ENCODE measurements around the gene CEP19. TPM values are rescaled to one million over a fixed set of nuclear protein-coding genes. Genes with fewer than 3 reads are reported as not detected.

The CEP19 gene
- polyA plus RNA-seq (2012; ENCODE audit: insufficient read depth, insufficient read length, low read depth): 1.2 TPM

- no peaks in the 10 kb centered on the region for H3K4me1 ChIP-seq
- no peak for TF ChIP-seq CTCF (IDR thresholded peaks at IDR 0.05; ENCODE audit: low read depth, low read length)
- no peaks in the 10 kb centered on the region for H3K27me3 ChIP-seq
- H3K36me3 ChIP-seq: no peaks in the 10 kb centered on the region
- no peaks in the 10 kb centered on the region for H3K9me3 ChIP-seq
- peak; percentile 91 for DNase-seq
- H3K4me3 ChIP-seq (ENCODE audit: low read depth, low read length): peak within 1 kb of the TSS; percentile 79
These were observed at the start of gene CEP19, which contains the start of gene PIGX for GRCh38 chr3:196711838-196712513. Gene CEP19 (minus strand): TSS chr3:196712250. CDS start chr3:196708657, 3,593 bp downstream. Gene PIGX (plus strand): TSS chr3:196712377.

GRCh38 chr3:196757876-196758739, 46.1 kb upstream of the CEP19 start:
- H3K27me3 ChIP-seq: no peaks in the 10 kb centered on the region
- H3K9me3 ChIP-seq: peaks cover 8% of the 10 kb centered on the region
- DNase-seq: no peak
- H3K4me3 ChIP-seq (ENCODE audit: low read depth, low read length): no peak overlapping the region
- no peak for TF ChIP-seq CTCF (IDR thresholded peaks at IDR 0.05; ENCODE audit: low read depth, low read length)
- peaks cover 10% of the 10 kb centered on the region for H3K36me3 ChIP-seq
- H3K4me1 ChIP-seq: peaks cover 9% of the 10 kb centered on the region

- H3K36me3 ChIP-seq: peaks cover 16% of the 10 kb centered on the region
- TF ChIP-seq CTCF (IDR thresholded peaks at IDR 0.05; ENCODE audit: low read depth, low read length): no peak
- H3K4me1 ChIP-seq: peaks cover 9% of the 10 kb centered on the region
- H3K9me3 ChIP-seq: peaks cover 8% of the 10 kb centered on the region
- no peaks in the 10 kb centered on the region for H3K27me3 ChIP-seq
- DNase-seq: no peak
- H3K4me3 ChIP-seq (ENCODE audit: low read depth, low read length): no peak overlapping the region
These were observed 44.7 kb upstream of the CEP19 start for GRCh38 chr3:196756732-196757131.

GRCh38 chr3:196754091-196754981, 42.3 kb upstream of the CEP19 start:
- peaks cover 23% of the 10 kb centered on the region for H3K36me3 ChIP-seq

GRCh38 chr3:196753201-196753600, 41.2 kb upstream of the CEP19 start:
- DNase-seq: no peak
- Histone ChIP-seq H3K36me3 (peaks cover 29% of the 10 kb centered on the region), H3K9me3 (peaks cover 8% of the 10 kb centered on the region), H3K4me1 (peaks cover 9% of the 10 kb centered on the region), H3K27me3 (no peaks in the 10 kb centered on the region), H3K4me3 (ENCODE audit: low read depth, low read length) (no peak overlapping the region)
- TF ChIP-seq CTCF (IDR thresholded peaks at IDR 0.05; ENCODE audit: low read depth, low read length): no peak

More at GRCh38 chr3:196754091-196754981, 42.3 kb upstream of the CEP19 start:
- H3K27me3 ChIP-seq: no peaks in the 10 kb centered on the region
- peaks cover 9% of the 10 kb centered on the region for H3K4me1 ChIP-seq
- H3K9me3 ChIP-seq: peaks cover 8% of the 10 kb centered on the region
- H3K4me3 ChIP-seq (ENCODE audit: low read depth, low read length): no peak overlapping the region
- DNase-seq: no peak
- no peak for TF ChIP-seq CTCF (IDR thresholded peaks at IDR 0.05; ENCODE audit: low read depth, low read length)

Data from BE2C (cell line).